H9 (cell line): ENCODE results near the gene SRP19. TPM values are rescaled to one million over a fixed set of nuclear protein-coding genes. Genes with fewer than 3 reads are reported as not detected.

ENCODE experiments used
- DNase-seq: peaks from one replicate; pipeline ENCODE4 v3.0.0-alpha.2; 2017
- H2AFZ ChIP-seq: one replicate; pipeline ENCODE4 v1.6.1; 2013; ENCODE audit warnings: mild to moderate bottlenecking, low read length, control low read depth, moderate library complexity
- H2AK5ac ChIP-seq: 2 replicates; pipeline ENCODE4 v1.6.1; 2013; ENCODE audit warnings: low read length, control low read depth, mixed read lengths; ENCODE audit not compliant: insufficient read length
- H2BK120ac ChIP-seq: one replicate; pipeline ENCODE4 v1.6.1; 2013; ENCODE audit warnings: low read depth, mild to moderate bottlenecking, low read length, control low read depth, inconsistent platforms; ENCODE audit not compliant: poor library complexity, severe bottlenecking
- H2BK12ac ChIP-seq: 2 replicates; pipeline ENCODE4 v1.6.1; 2013; ENCODE audit warnings: low read length, control low read depth, mixed read lengths, low read depth; ENCODE audit not compliant: insufficient read length
- H2BK15ac ChIP-seq: 2 replicates; pipeline ENCODE4 v1.6.1; 2013; ENCODE audit warnings: low read depth, low read length, control low read depth
- H2BK20ac ChIP-seq: one replicate; pipeline ENCODE4 v1.6.1; 2013; ENCODE audit warnings: low read depth, mild to moderate bottlenecking, low read length, control low read depth, inconsistent platforms; ENCODE audit not compliant: poor library complexity, severe bottlenecking
- H2BK5ac ChIP-seq: 2 replicates; pipeline ENCODE4 v1.6.1; 2013; ENCODE audit warnings: low read length, control low read depth, mixed read lengths; ENCODE audit not compliant: insufficient read length
- H3K14ac ChIP-seq: 2 replicates; pipeline ENCODE4 v1.6.1; 2013; ENCODE audit warnings: low read length, control low read depth; ENCODE audit not compliant: insufficient read depth
- H3K18ac ChIP-seq: 2 replicates; pipeline ENCODE4 v1.6.1; 2013; ENCODE audit warnings: low read depth, mild to moderate bottlenecking, mixed read lengths, low read length, control low read depth; ENCODE audit not compliant: insufficient read length
- H3K23ac ChIP-seq: 2 replicates; pipeline ENCODE4 v1.6.1; 2013; ENCODE audit warnings: low read length, control low read depth, mixed read lengths, low read depth; ENCODE audit not compliant: insufficient read length
- H3K23me2 ChIP-seq: 2 replicates; pipeline ENCODE4 v1.6.1; 2013; ENCODE audit warnings: low read depth, mild to moderate bottlenecking, mixed read lengths, low read length, control low read depth; ENCODE audit not compliant: insufficient read length, poor library complexity, severe bottlenecking
- H3K27ac ChIP-seq: 2 replicates; pipeline ENCODE4 v1.5.1; 2013; ENCODE audit warnings: low read length, control low read depth, mixed read lengths, low read depth; ENCODE audit not compliant: insufficient read length
- H3K27me3 ChIP-seq: 2 replicates; pipeline ENCODE4 v1.6.1; 2013; ENCODE audit warnings: low read length, control low read depth, inconsistent platforms; ENCODE audit not compliant: insufficient read depth
- H3K4ac ChIP-seq: 2 replicates; pipeline ENCODE4 v1.6.1; 2013; ENCODE audit warnings: low read depth, mild to moderate bottlenecking, control low read depth, inconsistent platforms, low read length, moderate library complexity
- H3K4me1 ChIP-seq: 2 replicates; pipeline ENCODE4 v1.6.1; 2013; ENCODE audit warnings: low read length, control low read depth, inconsistent platforms; ENCODE audit not compliant: insufficient read depth
- H3K4me2 ChIP-seq: 2 replicates; pipeline ENCODE4 v1.6.1; 2013; ENCODE audit warnings: low read length, control low read depth, mixed read lengths; ENCODE audit not compliant: insufficient read length, insufficient read depth
- H3K56ac ChIP-seq: 2 replicates; pipeline ENCODE4 v1.6.1; 2013; ENCODE audit warnings: low read depth, mild to moderate bottlenecking, mixed read lengths, low read length, control low read depth; ENCODE audit not compliant: insufficient read length
- H3K79me1 ChIP-seq: 2 replicates; pipeline ENCODE4 v1.6.1; 2013; ENCODE audit warnings: low read depth, mild to moderate bottlenecking, moderate library complexity, low read length, control low read depth, inconsistent platforms; ENCODE audit not compliant: insufficient read depth, poor library complexity, severe bottlenecking
- H3K79me2 ChIP-seq: 2 replicates; pipeline ENCODE4 v1.6.1; 2013; ENCODE audit warnings: low read length, control low read depth, inconsistent platforms; ENCODE audit not compliant: insufficient read depth
- H3K9ac ChIP-seq: 2 replicates; pipeline ENCODE4 v1.6.1; 2013; ENCODE audit warnings: low read length, control low read depth, mixed read lengths; ENCODE audit not compliant: insufficient read length; ENCODE audit errors: extremely low read depth
- H3K9me3 ChIP-seq: one replicate; pipeline ENCODE4 v1.6.1; 2013; ENCODE audit warnings: low read depth, low read length, inconsistent platforms; ENCODE audit not compliant: control insufficient read depth
- H3T11ph ChIP-seq: one replicate; pipeline ENCODE4 v1.6.1; 2013; ENCODE audit warnings: mild to moderate bottlenecking, low read length, control low read depth, inconsistent platforms
- H4K20me1 ChIP-seq: one replicate; pipeline ENCODE4 v1.6.1; 2013; ENCODE audit not compliant: control insufficient read depth, insufficient read length, insufficient read depth
- H4K5ac ChIP-seq: 2 replicates; pipeline ENCODE4 v1.6.1; 2013; ENCODE audit warnings: low read depth, mild to moderate bottlenecking, mixed read lengths, low read length, control low read depth; ENCODE audit not compliant: insufficient read length
- H4K8ac ChIP-seq: replicated peaks from 2 replicates; pipeline ENCODE4 v1.6.1; 2013; ENCODE audit warnings: low read length, control low read depth, mixed read lengths, low read depth; ENCODE audit not compliant: insufficient read length
- H4K91ac ChIP-seq: 2 replicates; pipeline ENCODE4 v1.6.1; 2013; ENCODE audit warnings: low read depth, mild to moderate bottlenecking, moderate library complexity, mixed read lengths, low read length, control low read depth; ENCODE audit not compliant: insufficient read length
- H3K27ac Mint-ChIP-seq, 3 experiments: 2 replicates in 2 of 3; 3 replicates in 1 of 3; pipeline ENCODE4 v1.8.0; 2020 to 2021; ENCODE audit warnings: mixed read lengths in 3 of 3, mild to moderate bottlenecking in 1 of 3, moderate library complexity in 1 of 3
- H3K27me3 Mint-ChIP-seq: 2 replicates; pipeline ENCODE4 v1.8.0; 2021; ENCODE audit warnings: low read depth, mild to moderate bottlenecking, moderate library complexity, mixed read lengths
- H3K36me3 Mint-ChIP-seq, 3 experiments: 2 replicates in 2 of 3; 3 replicates in 1 of 3; pipeline ENCODE4 v1.8.0; 2020 to 2021; ENCODE audit warnings: low read depth in 3 of 3, mixed read lengths in 3 of 3; ENCODE audit not compliant: insufficient read depth in 1 of 3
- H3K4me1 Mint-ChIP-seq, 2 experiments: 2 replicates each; pipeline ENCODE4 v1.8.0; 2020; ENCODE audit warnings: mixed read lengths in 2 of 2
- H3K4me3 Mint-ChIP-seq, 2 experiments: 2 replicates in 1 of 2; 3 replicates in 1 of 2; pipeline ENCODE4 v1.8.0; 2020 to 2021; ENCODE audit warnings: mild to moderate bottlenecking in 2 of 2, mixed read lengths in 2 of 2, moderate library complexity in 1 of 2
- H3K9me3 Mint-ChIP-seq, 2 experiments: 2 replicates in 1 of 2; 3 replicates in 1 of 2; pipeline ENCODE4 v1.8.0; 2020; ENCODE audit warnings: mild to moderate bottlenecking in 2 of 2, mixed read lengths in 2 of 2, moderate library complexity in 1 of 2
- WGBS: extraction: QIAGEN DNeasy Blood & Tissue Kit; methylation state at CpG from one replicate; pipeline ENCODE4 v1.1.7; 2013; ENCODE audit warnings: missing lambda C conversion rate, low lambda C conversion rate, mixed read lengths; ENCODE audit not compliant: insufficient read length; ENCODE audit errors: extremely low coverage; 5-methylcytosine and 5-hydroxymethylcytosine counted together
- total RNA-seq: library from RNA; stranded (reverse); gene quantifications from 2 replicates; pipeline ENCODE4 v1.2.1, GENCODE V29; 2021
- TF ChIP-seq, protein P1 (sequence below): fragments of 200-600 bp; sonication (generic); conservative IDR thresholded peaks from 3 replicates; pipeline ENCODE4 v1.8.0; 2021; ENCODE audit warnings: antibody characterized with exemption, mild to moderate bottlenecking

SRP19 gene
- total RNA-seq, 1 experiment from 2014 or later: 78.9 TPM

DNA sequence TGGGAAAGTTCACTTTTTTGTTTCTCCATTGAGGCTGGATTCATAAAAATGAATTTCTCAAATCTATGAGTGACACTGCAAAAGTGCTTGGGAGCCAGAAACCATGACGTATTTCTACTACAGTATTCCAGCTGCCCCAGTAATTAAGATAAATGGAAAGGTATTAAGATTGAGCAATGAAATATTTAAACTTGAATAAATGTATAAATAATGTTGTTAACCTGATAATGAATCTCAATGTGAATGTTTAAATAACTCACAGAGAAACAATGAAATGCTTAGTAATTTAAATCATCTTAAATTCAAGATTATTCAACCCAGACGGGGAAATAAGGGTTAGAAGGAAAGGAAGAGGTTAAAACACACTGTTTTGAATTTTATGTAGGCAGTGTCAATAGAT, 11.2 kb upstream of the SRP19 start:
- Mint-ChIP-seq H3K27ac (no peak overlapping the region), H3K27me3 (no peaks in the 10 kb centered on the region; the same call in 1 of the 2 replicates), H3K36me3 (no peaks in the 10 kb centered on the region), H3K4me1 (peaks cover 14 to 19% of the 10 kb centered on the region in 2 experiments), H3K9me3 (no peaks in the 10 kb centered on the region; a peak in 1 of 5 replicates), H3K4me3 (no peak overlapping the region)
- Histone ChIP-seq H4K5ac (no peak overlapping the region), H3K56ac (no peak overlapping the region), H2AK5ac (no peak overlapping the region), H2BK120ac (no peak overlapping the region), H4K8ac (no peak overlapping the region), H3K27me3 (no peaks in the 10 kb centered on the region), H4K20me1 (no peaks in the 10 kb centered on the region), H3K79me2 (no peaks in the 10 kb centered on the region), H2BK5ac (no peak overlapping the region), H3K18ac (no peak overlapping the region), H3K9ac (no peak overlapping the region), H2BK12ac (no peak overlapping the region), H3K4ac (no peak overlapping the region), H3K27ac (no peak overlapping the region), H3K4me2 (no peak overlapping the region), H2BK20ac (no peak overlapping the region), H3K79me1 (no peaks in the 10 kb centered on the region), H3K23ac (no peak overlapping the region), H4K91ac (no peak overlapping the region), H2BK15ac (no peak overlapping the region), H3K4me1 (peaks cover 8% of the 10 kb centered on the region), H3K9me3 (no peaks in the 10 kb centered on the region), H2AFZ (no peak overlapping the region), H3T11ph (no peak overlapping the region), H3K14ac (no peak overlapping the region), H3K23me2 (no peaks in the 10 kb centered on the region)
- WGBS: no CpG with 5 or more reads among the region's 2 CpGs
- TF ChIP-seq, protein P1, sequence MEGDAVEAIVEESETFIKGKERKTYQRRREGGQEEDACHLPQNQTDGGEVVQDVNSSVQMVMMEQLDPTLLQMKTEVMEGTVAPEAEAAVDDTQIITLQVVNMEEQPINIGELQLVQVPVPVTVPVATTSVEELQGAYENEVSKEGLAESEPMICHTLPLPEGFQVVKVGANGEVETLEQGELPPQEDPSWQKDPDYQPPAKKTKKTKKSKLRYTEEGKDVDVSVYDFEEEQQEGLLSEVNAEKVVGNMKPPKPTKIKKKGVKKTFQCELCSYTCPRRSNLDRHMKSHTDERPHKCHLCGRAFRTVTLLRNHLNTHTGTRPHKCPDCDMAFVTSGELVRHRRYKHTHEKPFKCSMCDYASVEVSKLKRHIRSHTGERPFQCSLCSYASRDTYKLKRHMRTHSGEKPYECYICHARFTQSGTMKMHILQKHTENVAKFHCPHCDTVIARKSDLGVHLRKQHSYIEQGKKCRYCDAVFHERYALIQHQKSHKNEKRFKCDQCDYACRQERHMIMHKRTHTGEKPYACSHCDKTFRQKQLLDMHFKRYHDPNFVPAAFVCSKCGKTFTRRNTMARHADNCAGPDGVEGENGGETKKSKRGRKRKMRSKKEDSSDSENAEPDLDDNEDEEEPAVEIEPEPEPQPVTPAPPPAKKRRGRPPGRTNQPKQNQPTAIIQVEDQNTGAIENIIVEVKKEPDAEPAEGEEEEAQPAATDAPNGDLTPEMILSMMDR: no peak
- DNase-seq: no peak
